ENCODE results near the gene COPE.

COPE gene

GRCh38 chr19:18895038-18895823 lies 24.0 kb downstream of the COPE start:
- DNase-seq (ENCODE audit: low read depth), result no peak

- no peak for DNase-seq (ENCODE audit: low read depth)
Measured at GRCh38 chr19:18894254-18895037, 24.7 kb downstream of the COPE start.

GRCh38 chr19:18893587-18894253 lies 25.5 kb downstream of the COPE start:
- DNase-seq (ENCODE audit: low read depth), result no peak

GRCh38 chr19:18889949-18890745 lies 29.0 kb downstream of the COPE start:
- DNase-seq (ENCODE audit: low read depth), result no peak

GRCh38 chr19:18886972-18887371 lies 32.2 kb downstream of the COPE start:
- no peak for DNase-seq (ENCODE audit: low read depth)

- no peak for DNase-seq (ENCODE audit: low read depth)
Measured at GRCh38 chr19:18883526-18884304, 35.5 kb downstream of the COPE start.

- no peak for DNase-seq (ENCODE audit: low read depth)
Measured at GRCh38 chr19:18881491-18881890, 37.7 kb downstream of the COPE start.

GRCh38 chr19:18879579-18880373 lies 39.4 kb downstream of the COPE start:
- no peak for DNase-seq (ENCODE audit: low read depth)

- DNase-seq (ENCODE audit: low read depth), result no peak
Measured at GRCh38 chr19:18878858-18879578, 40.2 kb downstream of the COPE start.

- no peak for DNase-seq (ENCODE audit: low read depth)
Measured at GRCh38 chr19:18878058-18878797, 41.0 kb downstream of the COPE start.

GRCh38 chr19:18876865-18877264 lies 42.3 kb downstream of the COPE start:
- DNase-seq (ENCODE audit: low read depth), result no peak

GRCh38 chr19:18875726-18876125 lies 43.5 kb downstream of the COPE start:
- DNase-seq (ENCODE audit: low read depth), result no peak

GRCh38 chr19:18871543-18871942 lies 47.6 kb downstream of the COPE start:
- DNase-seq (ENCODE audit: low read depth), result no peak

- no peak for DNase-seq (ENCODE audit: low read depth)
Measured at GRCh38 chr19:18870531-18871172, 48.5 kb downstream of the COPE start.

- no peak for DNase-seq (ENCODE audit: low read depth)
Measured at GRCh38 chr19:18869781-18870530, 49.2 kb downstream of the COPE start.

GRCh38 chr19:18869023-18869618 lies 50.1 kb downstream of the COPE start:
- DNase-seq (ENCODE audit: low read depth), result no peak

- no peak for DNase-seq (ENCODE audit: low read depth)
Measured at GRCh38 chr19:18868380-18869022, 50.7 kb downstream of the COPE start.
